ENCODE results near the gene RNF2. TPM values are rescaled to one million over a fixed set of nuclear protein-coding genes. Genes with fewer than 3 reads are reported as not detected.

The RNF2 gene
- total and polyA plus RNA-seq, 10 of the 15 experiments (the other 5 are each of a cell fraction or from before 2014, with no cell fraction given), result 4.8 to 36.3 (median 15.1) TPM

- in situ Hi-C loops (cut with MboI) (no loop called here), intact Hi-C loops (cut with micrococcal nuclease; ENCODE audit: unreplicated experiment) (loop anchor here (5.0 kb wide), 1 partner anchor 108 kb away; the partner anchor contains the start of genes SWT1 and TRMT1L)
- H2AFZ ChIP-seq (ENCODE audit: control insufficient read depth, low read depth, low read length), result no peak overlapping the region
- no peak for DNase-seq (ENCODE audit: low read depth, low spot score)
- H3K27me3 ChIP-seq (replicated peaks in 1 of 2; ENCODE audit: control insufficient read depth in 2 of 2, insufficient read depth in 2 of 2, low read length in 1 of 2), result no peaks in the 10 kb centered on the region
- no peak overlapping the region for H3K9ac ChIP-seq (ENCODE audit: control insufficient read depth, insufficient read depth, low read length)
- peak overlapping the region; percentile 23; the same call in 1 of the 2 replicates for H3K4me2 ChIP-seq (ENCODE audit: control insufficient read depth, insufficient read depth)
- BruUV-seq (replicated peaks), result no TSS peak
- H4K20me1 ChIP-seq (ENCODE audit: control insufficient read depth, insufficient read depth), result no peaks in the 10 kb centered on the region
- H3K79me2 ChIP-seq (ENCODE audit: control insufficient read depth, insufficient read depth, low read length), result peaks cover 24% of the 10 kb centered on the region
- peaks cover 0 to 3% of the 10 kb centered on the region in 2 experiments; a peak in 1 of 4 replicates for H3K36me3 ChIP-seq (ENCODE audit: control insufficient read depth in 2 of 2, insufficient read depth in 2 of 2, low read length in 1 of 2)
- no peak overlapping the region for H3K4me3 ChIP-seq
- ChIA-PET CTCF (interaction anchor here (1.0 to 1.6 kb wide), 2 partner anchors 12 to 546 kb away, joined by 3 to 5 read pairs; no protein-coding TSS in a partner anchor), SMC1A (ENCODE audit: uncharacterized antibody, unreplicated experiment) (interaction anchor here (1.0 to 1.2 kb wide), 2 partner anchors 10 to 70 kb away, joined by 3 read pairs; no protein-coding TSS in a partner anchor), RAD21 (ENCODE audit: unreplicated experiment) (no interaction called here), POLR2A (no interaction called here)
- no peak for FAIRE-seq
- ATAC-seq, result no peak
- 93% methylated on average over 3 of the region's 3 CpGs for WGBS (ENCODE audit: insufficient coverage, insufficient replicate concordance, low lambda C conversion rate, missing lambda C conversion rate)
- no peak for TF ChIP-seq LARP7 (IDR thresholded peaks at IDR 0.05)
- no peak for TF ChIP-seq ZNF217 (IDR thresholded peaks at IDR 0.05)
- TF ChIP-seq NR2C2 (IDR thresholded peaks at IDR 0.05; ENCODE audit: borderline replicate concordance, control insufficient read depth, insufficient read length, low read depth), result no peak
- H3K27ac ChIP-seq (ENCODE audit: control insufficient read depth, insufficient read depth), result no peak overlapping the region
- no peaks in the 10 kb centered on the region for H3K4me1 ChIP-seq (ENCODE audit: control insufficient read depth, insufficient read depth, low read length)
- H3K9me3 ChIP-seq (replicated peaks; ENCODE audit: control insufficient read depth, insufficient read depth, low read length), result no peaks in the 10 kb centered on the region; the same call in none of the 3 replicates
Observed at GRCh38 chr1:185049670-185050069, 4.3 kb downstream of the RNF2 start.

- no peak overlapping the region for H3K9ac ChIP-seq (ENCODE audit: control insufficient read depth, insufficient read depth, low read length)
- no TSS peak for BruUV-seq (replicated peaks)
- H3K27ac ChIP-seq (ENCODE audit: control insufficient read depth, insufficient read depth), result no peak overlapping the region
- no peaks in the 10 kb centered on the region for H3K27me3 ChIP-seq (replicated peaks in 1 of 2; ENCODE audit: control insufficient read depth in 2 of 2, insufficient read depth in 2 of 2, low read length in 1 of 2)
- peaks cover 0 to 3% of the 10 kb centered on the region in 2 experiments; a peak in 1 of 4 replicates for H3K36me3 ChIP-seq (ENCODE audit: control insufficient read depth in 2 of 2, insufficient read depth in 2 of 2, low read length in 1 of 2)
- FAIRE-seq (no peak), ATAC-seq (no peak), DNase-seq (ENCODE audit: low read depth, low spot score) (no peak)
- no peak overlapping the region for H3K4me2 ChIP-seq (ENCODE audit: control insufficient read depth, insufficient read depth)
- H2AFZ ChIP-seq (ENCODE audit: control insufficient read depth, low read depth, low read length), result no peak overlapping the region
- no peaks in the 10 kb centered on the region for H3K4me1 ChIP-seq (ENCODE audit: control insufficient read depth, insufficient read depth, low read length)
- no peak overlapping the region for H3K4me3 ChIP-seq
- ChIA-PET RAD21 (ENCODE audit: unreplicated experiment) (interaction anchor here (0.6 kb wide), 1 partner anchor 284 kb away, joined by 3 read pairs; no protein-coding TSS in a partner anchor), CTCF (no interaction called here), SMC1A (ENCODE audit: uncharacterized antibody, unreplicated experiment) (no interaction called here), POLR2A (no interaction called here)
- H4K20me1 ChIP-seq (ENCODE audit: control insufficient read depth, insufficient read depth), result no peaks in the 10 kb centered on the region
- intact Hi-C loops (cut with micrococcal nuclease; ENCODE audit: unreplicated experiment), result no loop called here
- 80% methylated on average over 5 of the region's 5 CpGs for WGBS (ENCODE audit: insufficient coverage, insufficient replicate concordance, low lambda C conversion rate, missing lambda C conversion rate)
- in situ Hi-C loops (cut with MboI), result no loop called here
- H3K9me3 ChIP-seq (replicated peaks; ENCODE audit: control insufficient read depth, insufficient read depth, low read length), result no peaks in the 10 kb centered on the region; the same call in none of the 3 replicates
- H3K79me2 ChIP-seq (ENCODE audit: control insufficient read depth, insufficient read depth, low read length), result peaks cover 24% of the 10 kb centered on the region
- no peak for TF ChIP-seq NFYA (IDR thresholded peaks at IDR 0.05; ENCODE audit: borderline replicate concordance, low read depth, low read length)
- TF ChIP-seq E2F4 (IDR thresholded peaks at IDR 0.05; ENCODE audit: low read depth, low read length), result no peak
- no peak for TF ChIP-seq CEBPZ (IDR thresholded peaks at IDR 0.05; ENCODE audit: low read depth, low read length)
- TF ChIP-seq IRF5 (IDR thresholded peaks at IDR 0.05; ENCODE audit: borderline replicate concordance), result no peak
- no peak for TF ChIP-seq SUZ12 (IDR thresholded peaks at IDR 0.05; ENCODE audit: unreplicated experiment)
- TF ChIP-seq PAX8 (IDR thresholded peaks at IDR 0.05), result no peak
Observed at GRCh38 chr1:185050823-185051451, 5.6 kb downstream of the RNF2 start.

Measured in GM12878 (cell line).